ENCODE data around the gene ARHGAP6.
"Not testable (repeated sequence)": the region's sequence is repeated elsewhere in the genome, so short reads cannot be mapped to it uniquely, and the experiment has no call there.

ARHGAP6 gene

GRCh38 chrX:11138498-11139390 is 527.0 kb downstream of the ARHGAP6 start:
- no peak for DNase-seq

GRCh38 chrX:11137543-11138139 is 528.1 kb downstream of the ARHGAP6 start:
- DNase-seq = peak; percentile 28

- no peak for DNase-seq
Observed at GRCh38 chrX:11135564-11136185, 530.0 kb downstream of the ARHGAP6 start.

- DNase-seq = no peak
Observed at GRCh38 chrX:11131146-11131545, 534.6 kb downstream of the ARHGAP6 start.

GRCh38 chrX:11130136-11130535 is 535.6 kb downstream of the ARHGAP6 start:
- no peak for DNase-seq

GRCh38 chrX:11129534-11130105 is 536.1 kb downstream of the ARHGAP6 start:
- peak; percentile 34 for DNase-seq

GRCh38 chrX:11125060-11125459 is 540.7 kb downstream of the ARHGAP6 start:
- no peak for DNase-seq

GRCh38 chrX:11124112-11124511 is 541.6 kb downstream of the ARHGAP6 start:
- DNase-seq = no peak

- DNase-seq = not testable (repeated sequence)
Observed at GRCh38 chrX:11123087-11123486, 542.6 kb downstream of the ARHGAP6 start.

GRCh38 chrX:11119313-11119943 is 546.3 kb downstream of the ARHGAP6 start:
- no peak for DNase-seq

GRCh38 chrX:11117745-11118144 is 548.0 kb downstream of the ARHGAP6 start:
- DNase-seq = no peak

GRCh38 chrX:11113731-11114130 is 552.0 kb downstream of the ARHGAP6 start:
- DNase-seq = no peak

GRCh38 chrX:11111947-11112346 is 553.8 kb downstream of the ARHGAP6 start:
- DNase-seq = no peak

GRCh38 chrX:11111037-11111851 is 554.5 kb downstream of the ARHGAP6 start, which contains the start of gene HCCS:
Gene HCCS, plus strand, starts transcription at chrX:11111332. Its CDS starts 729 bp downstream, at chrX:11112061.
- DNase-seq = peak; percentile 89

- no peak for DNase-seq
Observed at GRCh38 chrX:11109968-11110367, 555.8 kb downstream of the ARHGAP6 start.

GRCh38 chrX:11108253-11108941 is 557.3 kb downstream of the ARHGAP6 start:
- no peak for DNase-seq

GRCh38 chrX:11105080-11105479 is 560.6 kb downstream of the ARHGAP6 start:
- DNase-seq = peak; percentile 62

GRCh38 chrX:11103751-11104150 is 562.0 kb downstream of the ARHGAP6 start:
- no peak for DNase-seq

GRCh38 chrX:11103006-11103405 is 562.7 kb downstream of the ARHGAP6 start:
- no peak for DNase-seq

GRCh38 chrX:11100281-11101035 is 565.3 kb downstream of the ARHGAP6 start:
- peak; percentile 83 for DNase-seq
